DND-41 (cell line): Measurements from ENCODE around the gene FOLR3.
"Not testable (repeated sequence)": the region's sequence is repeated elsewhere in the genome, so short reads cannot be mapped to it uniquely, and the experiment has no call there.

Experiments
- ATAC-seq: fragments of 200-7000 bp; cut with Tn5 transposase; 3 replicates; pipeline ENCODE4 v1.9.1; 2021; ENCODE audit warnings: low read depth; ENCODE audit not compliant: insufficient read depth
- DNase-seq: peaks from one replicate; pipeline ENCODE4 v3.0.0-alpha.2; 2020
- H2AFZ ChIP-seq: 2 replicates; pipeline ENCODE4 v1.6.0; 2012; ENCODE audit warnings: low read depth, low read length
- H3K27ac ChIP-seq: 2 replicates; pipeline ENCODE4 v1.5.1; 2012; ENCODE audit warnings: low read length, inconsistent platforms
- H3K27me3 ChIP-seq: fragments of 200-600 bp; sonication (generic); 2 replicates; pipeline ENCODE4 v1.6.0; 2012; ENCODE audit warnings: low read length, mild to moderate bottlenecking, inconsistent platforms; ENCODE audit not compliant: insufficient read depth, poor library complexity
- H3K36me3 ChIP-seq: 2 replicates; pipeline ENCODE4 v1.5.1; 2012; ENCODE audit warnings: low read length, inconsistent platforms; ENCODE audit not compliant: insufficient read depth
- H3K4me1 ChIP-seq: 2 replicates; pipeline ENCODE4 v1.5.1; 2012; ENCODE audit warnings: mild to moderate bottlenecking, low read length; ENCODE audit not compliant: insufficient read depth
- H3K4me2 ChIP-seq: 2 replicates; pipeline ENCODE4 v1.6.0; 2012; ENCODE audit warnings: mild to moderate bottlenecking, moderate library complexity, low read length, inconsistent platforms; ENCODE audit not compliant: insufficient read depth
- H3K4me3 ChIP-seq, 2 experiments: fragments of 200-600 bp in 1 of 2; shearing (Covaris generic) in 1 of 2; 2 replicates each; pipeline ENCODE4 v1.5.1; 2012 to 2016; ENCODE audit warnings: inconsistent platforms in 2 of 2, low read length in 2 of 2, mild to moderate bottlenecking in 2 of 2, low read depth in 1 of 2, moderate library complexity in 1 of 2
- H3K79me2 ChIP-seq: 2 replicates; pipeline ENCODE4 v1.6.0; 2012; ENCODE audit warnings: low read length, inconsistent platforms; ENCODE audit not compliant: insufficient read depth
- H3K9ac ChIP-seq: 2 replicates; pipeline ENCODE4 v1.6.0; 2012; ENCODE audit warnings: low read depth, mild to moderate bottlenecking, inconsistent platforms, low read length, moderate library complexity
- H3K9me3 ChIP-seq: 2 replicates; pipeline ENCODE4 v1.5.1; 2012; ENCODE audit warnings: low read length, moderate library complexity, mild to moderate bottlenecking, inconsistent platforms; ENCODE audit not compliant: insufficient read depth, severe bottlenecking
- H4K20me1 ChIP-seq: 2 replicates; pipeline ENCODE4 v1.6.0; 2012; ENCODE audit warnings: low read length; ENCODE audit not compliant: insufficient read depth
- EZH2 ChIP-seq: IDR thresholded peaks from 3 replicates; pipeline ENCODE4 v1.6.1; 2012; ENCODE audit warnings: borderline replicate concordance, low read depth, mild to moderate bottlenecking, moderate library complexity, low read length, inconsistent platforms; ENCODE audit not compliant: severe bottlenecking
- TF ChIP-seq, protein P1 (sequence below): IDR thresholded peaks from 2 replicates; pipeline ENCODE4 v1.5.1; 2012; ENCODE audit warnings: borderline replicate concordance, low read length, moderate library complexity, mild to moderate bottlenecking; ENCODE audit not compliant: poor library complexity, severe bottlenecking; ENCODE audit errors: extremely low read depth

FOLR3 gene

GRCh38 chr11:72146625-72147024 is 11.1 kb downstream of the FOLR3 start:
- no peak overlapping the region for H3K4me3 ChIP-seq
- H3K9ac ChIP-seq: no peak overlapping the region
- no peak for TF ChIP-seq EZH2
- TF ChIP-seq, protein P1, sequence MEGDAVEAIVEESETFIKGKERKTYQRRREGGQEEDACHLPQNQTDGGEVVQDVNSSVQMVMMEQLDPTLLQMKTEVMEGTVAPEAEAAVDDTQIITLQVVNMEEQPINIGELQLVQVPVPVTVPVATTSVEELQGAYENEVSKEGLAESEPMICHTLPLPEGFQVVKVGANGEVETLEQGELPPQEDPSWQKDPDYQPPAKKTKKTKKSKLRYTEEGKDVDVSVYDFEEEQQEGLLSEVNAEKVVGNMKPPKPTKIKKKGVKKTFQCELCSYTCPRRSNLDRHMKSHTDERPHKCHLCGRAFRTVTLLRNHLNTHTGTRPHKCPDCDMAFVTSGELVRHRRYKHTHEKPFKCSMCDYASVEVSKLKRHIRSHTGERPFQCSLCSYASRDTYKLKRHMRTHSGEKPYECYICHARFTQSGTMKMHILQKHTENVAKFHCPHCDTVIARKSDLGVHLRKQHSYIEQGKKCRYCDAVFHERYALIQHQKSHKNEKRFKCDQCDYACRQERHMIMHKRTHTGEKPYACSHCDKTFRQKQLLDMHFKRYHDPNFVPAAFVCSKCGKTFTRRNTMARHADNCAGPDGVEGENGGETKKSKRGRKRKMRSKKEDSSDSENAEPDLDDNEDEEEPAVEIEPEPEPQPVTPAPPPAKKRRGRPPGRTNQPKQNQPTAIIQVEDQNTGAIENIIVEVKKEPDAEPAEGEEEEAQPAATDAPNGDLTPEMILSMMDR: no peak
- H3K79me2 ChIP-seq: no peaks in the 10 kb centered on the region
- no peaks in the 10 kb centered on the region for H4K20me1 ChIP-seq
- H3K36me3 ChIP-seq: no peaks in the 10 kb centered on the region
- H3K27ac ChIP-seq: no peak overlapping the region
- H3K4me1 ChIP-seq: peaks cover 3% of the 10 kb centered on the region; the same call in 1 of the 2 replicates
- no peaks in the 10 kb centered on the region for H3K9me3 ChIP-seq
- DNase-seq: no peak
- no peak overlapping the region for H2AFZ ChIP-seq
- H3K27me3 ChIP-seq: peaks cover 2% of the 10 kb centered on the region
- no peak for ATAC-seq
- H3K4me2 ChIP-seq: no peak overlapping the region

GRCh38 chr11:72150882-72151281 is 15.4 kb downstream of the FOLR3 start:
- H3K27me3 ChIP-seq: no peaks in the 10 kb centered on the region
- H3K4me3 ChIP-seq: no peak overlapping the region
- no peaks in the 10 kb centered on the region for H3K79me2 ChIP-seq
- no peak overlapping the region for H3K4me2 ChIP-seq
- no peak overlapping the region for H2AFZ ChIP-seq
- H3K9ac ChIP-seq: no peak overlapping the region
- TF ChIP-seq EZH2: no peak
- TF ChIP-seq, protein P1: no peak
- H3K36me3 ChIP-seq: no peaks in the 10 kb centered on the region
- no peaks in the 10 kb centered on the region for H3K9me3 ChIP-seq
- no peaks in the 10 kb centered on the region for H4K20me1 ChIP-seq
- DNase-seq (no peak), ATAC-seq (no peak)
- H3K4me1 ChIP-seq: no peaks in the 10 kb centered on the region
- H3K27ac ChIP-seq: no peak overlapping the region

DNA sequence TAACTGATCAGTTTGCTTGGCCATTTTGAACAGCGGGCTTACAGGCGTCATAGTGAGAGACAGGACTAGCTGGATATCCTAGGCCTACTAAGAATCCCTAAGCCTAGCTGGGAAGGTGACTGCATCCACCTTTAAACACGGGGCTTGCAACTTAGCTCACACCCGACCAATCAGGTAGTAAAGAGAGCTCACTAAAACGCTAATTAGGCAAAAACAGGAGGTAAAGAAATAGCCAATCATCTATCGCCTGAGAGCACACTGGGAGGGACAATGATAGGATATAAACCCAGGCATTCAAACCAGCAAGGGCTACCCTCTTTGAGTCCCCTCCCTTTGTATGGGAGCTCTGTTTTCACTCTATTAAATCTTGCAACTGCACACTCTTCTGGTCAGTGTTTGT is 18.3 kb downstream of the FOLR3 start:
- H3K27ac ChIP-seq, H3K79me2 ChIP-seq, H3K4me3 ChIP-seq, DNase-seq, H3K4me1 ChIP-seq, H3K36me3 ChIP-seq, ATAC-seq, H4K20me1 ChIP-seq, H3K4me2 ChIP-seq, H3K9me3 ChIP-seq, H2AFZ ChIP-seq, H3K27me3 ChIP-seq, H3K9ac ChIP-seq: not testable (repeated sequence)

- no peaks in the 10 kb centered on the region for H3K4me1 ChIP-seq
- no peak overlapping the region for H2AFZ ChIP-seq
- H3K4me3 ChIP-seq: no peak overlapping the region
- H3K27me3 ChIP-seq: peaks cover 5% of the 10 kb centered on the region
- ATAC-seq (no peak), DNase-seq (no peak)
- H3K4me2 ChIP-seq: no peak overlapping the region
- no peak overlapping the region for H3K9ac ChIP-seq
- H3K9me3 ChIP-seq: no peaks in the 10 kb centered on the region
- TF ChIP-seq EZH2: no peak
- TF ChIP-seq, protein P1: no peak
- H3K36me3 ChIP-seq: no peaks in the 10 kb centered on the region
- no peaks in the 10 kb centered on the region for H3K79me2 ChIP-seq
- no peak overlapping the region for H3K27ac ChIP-seq
- no peaks in the 10 kb centered on the region for H4K20me1 ChIP-seq
Observed at GRCh38 chr11:72154816-72155215, 19.3 kb downstream of the FOLR3 start.
